ENCODE measurements around the gene RNF212.

The RNF212 gene

DNA sequence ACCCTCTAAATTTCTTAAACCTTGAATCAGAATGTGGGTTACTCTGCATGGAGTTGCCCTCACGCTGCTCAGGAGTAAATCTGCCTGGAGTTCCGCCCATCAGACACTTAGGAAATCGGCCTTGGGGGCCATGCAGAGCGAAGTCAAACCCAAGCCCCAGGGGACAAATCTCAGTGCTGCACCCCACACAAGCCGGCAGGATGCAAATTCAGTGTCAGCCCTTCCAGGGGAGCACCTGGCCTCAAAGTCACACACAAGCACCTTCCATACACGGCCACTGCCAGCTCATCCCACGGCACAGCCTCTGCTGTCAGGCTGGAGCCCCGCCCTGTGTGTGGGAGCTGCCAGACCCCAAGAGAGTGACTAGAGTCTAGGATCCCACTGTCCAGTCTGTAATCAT, 27.4 kb downstream of the RNF212 start:
- no peaks in the 10 kb centered on the region for H3K36me3 ChIP-seq (ENCODE audit: control insufficient read depth, insufficient read depth, low read length, severe bottlenecking)
- no peak overlapping the region for H3K9ac ChIP-seq (ENCODE audit: low read length)
- H3K9me3 ChIP-seq (ENCODE audit: control insufficient read depth, low read length): peaks cover 11% of the 10 kb centered on the region
- H3K4me3 ChIP-seq (ENCODE audit: low read length): no peak overlapping the region
- no peak for DNase-seq (ENCODE audit: low read depth)
- H3K27me3 ChIP-seq (replicated peaks; ENCODE audit: control insufficient read depth, insufficient read depth, low read length): no peaks in the 10 kb centered on the region
- H3K4me1 ChIP-seq (ENCODE audit: control insufficient read depth, insufficient read depth, low read length): peaks cover 26% of the 10 kb centered on the region

DNA sequence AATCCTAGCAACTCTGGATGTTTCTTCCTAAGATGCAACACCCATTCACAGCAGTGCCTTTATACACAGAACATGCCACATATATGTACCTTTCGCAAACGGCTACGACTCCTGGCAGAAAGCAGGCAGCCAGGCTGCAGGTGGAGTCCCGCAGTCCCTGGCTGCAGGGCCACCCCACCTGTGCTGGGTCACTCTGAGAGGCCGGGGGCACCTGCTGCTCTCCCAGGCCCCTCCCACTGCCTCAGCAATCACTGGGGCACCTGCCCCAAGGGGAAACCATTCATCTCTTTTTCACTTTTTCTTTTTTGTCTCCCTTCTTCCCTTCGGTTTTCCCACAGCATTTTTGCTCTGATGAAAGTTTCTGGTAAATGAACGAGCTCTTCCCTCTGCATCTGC, 28.0 kb downstream of the RNF212 start:
- no peak overlapping the region for H3K9ac ChIP-seq (ENCODE audit: low read length)

DNA sequence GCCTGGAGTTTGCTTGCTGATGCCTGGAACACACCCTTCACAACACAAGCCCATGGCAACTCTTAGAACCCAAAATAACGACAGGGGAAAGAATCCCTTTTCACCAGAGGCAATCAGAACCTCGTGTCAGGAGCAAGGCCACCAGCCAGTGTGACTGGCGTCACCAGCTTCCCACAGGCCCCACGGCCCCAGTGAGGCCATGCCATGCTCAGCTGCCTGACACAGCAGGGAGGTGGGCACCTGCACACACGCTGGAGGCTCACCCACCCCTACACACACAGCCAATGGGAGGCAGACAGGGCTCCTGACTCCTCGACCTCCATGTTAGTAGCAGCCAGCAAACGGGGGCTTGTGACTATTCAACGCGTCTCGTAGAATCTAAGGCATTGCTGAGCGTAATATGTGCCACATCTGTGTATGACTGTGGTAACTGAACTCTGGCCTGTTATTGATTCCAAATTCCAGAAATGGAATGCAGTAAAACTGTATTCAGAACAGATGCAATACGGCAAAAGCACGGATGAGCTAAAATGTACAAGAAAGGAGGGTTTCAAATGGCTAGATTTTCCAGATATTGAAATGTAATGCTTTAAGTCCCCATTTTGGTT, 28.5 kb downstream of the RNF212 start:
- DNase-seq (ENCODE audit: low read depth): no peak
- Histone ChIP-seq H3K36me3 (ENCODE audit: control insufficient read depth, insufficient read depth, low read length, severe bottlenecking) (no peaks in the 10 kb centered on the region), H3K9me3 (ENCODE audit: control insufficient read depth, low read length) (peaks cover 11% of the 10 kb centered on the region), H3K27me3 (replicated peaks; ENCODE audit: control insufficient read depth, insufficient read depth, low read length) (peaks cover 2% of the 10 kb centered on the region), H3K4me3 (ENCODE audit: low read length) (no peak overlapping the region), H3K9ac (ENCODE audit: low read length) (no peak overlapping the region), H3K4me1 (ENCODE audit: control insufficient read depth, insufficient read depth, low read length) (peaks cover 26% of the 10 kb centered on the region)

More for the DNA sequence above, 28.0 kb downstream of the RNF212 start:
- DNase-seq (ENCODE audit: low read depth): no peak
- H3K36me3 ChIP-seq (ENCODE audit: control insufficient read depth, insufficient read depth, low read length, severe bottlenecking): no peaks in the 10 kb centered on the region
- no peaks in the 10 kb centered on the region for H3K27me3 ChIP-seq (replicated peaks; ENCODE audit: control insufficient read depth, insufficient read depth, low read length)
- no peak overlapping the region for H3K4me3 ChIP-seq (ENCODE audit: low read length)
- peaks cover 11% of the 10 kb centered on the region for H3K9me3 ChIP-seq (ENCODE audit: control insufficient read depth, low read length)
- H3K4me1 ChIP-seq (ENCODE audit: control insufficient read depth, insufficient read depth, low read length): peaks cover 26% of the 10 kb centered on the region

DNA sequence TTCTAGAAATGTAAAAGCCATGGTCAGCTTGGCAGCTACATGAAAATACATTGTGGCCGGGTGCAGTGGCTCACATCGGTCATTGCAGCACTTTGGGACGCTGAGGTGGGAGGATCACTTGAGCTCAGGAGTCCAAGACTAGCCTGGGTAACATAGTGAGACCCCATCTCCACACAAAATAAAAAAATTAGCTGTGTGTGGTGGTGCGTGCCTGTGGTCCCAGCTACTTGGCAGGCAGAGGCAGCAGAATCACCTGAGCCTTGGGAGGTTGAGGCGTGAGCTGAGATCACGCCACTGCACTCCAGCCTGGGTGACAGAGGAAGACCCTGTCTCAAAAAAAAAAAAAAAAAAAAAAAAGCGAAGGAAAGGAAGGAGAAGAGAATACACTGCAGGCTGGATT, 29.0 kb downstream of the RNF212 start:
- no peaks in the 10 kb centered on the region for H3K36me3 ChIP-seq (ENCODE audit: control insufficient read depth, insufficient read depth, low read length, severe bottlenecking)
- peaks cover 4% of the 10 kb centered on the region for H3K27me3 ChIP-seq (replicated peaks; ENCODE audit: control insufficient read depth, insufficient read depth, low read length)
- no peak overlapping the region for H3K4me3 ChIP-seq (ENCODE audit: low read length)
- no peak for DNase-seq (ENCODE audit: low read depth)
- H3K4me1 ChIP-seq (ENCODE audit: control insufficient read depth, insufficient read depth, low read length): peaks cover 26% of the 10 kb centered on the region
- H3K9ac ChIP-seq (ENCODE audit: low read length): no peak overlapping the region
- H3K9me3 ChIP-seq (ENCODE audit: control insufficient read depth, low read length): peaks cover 11% of the 10 kb centered on the region

DNA sequence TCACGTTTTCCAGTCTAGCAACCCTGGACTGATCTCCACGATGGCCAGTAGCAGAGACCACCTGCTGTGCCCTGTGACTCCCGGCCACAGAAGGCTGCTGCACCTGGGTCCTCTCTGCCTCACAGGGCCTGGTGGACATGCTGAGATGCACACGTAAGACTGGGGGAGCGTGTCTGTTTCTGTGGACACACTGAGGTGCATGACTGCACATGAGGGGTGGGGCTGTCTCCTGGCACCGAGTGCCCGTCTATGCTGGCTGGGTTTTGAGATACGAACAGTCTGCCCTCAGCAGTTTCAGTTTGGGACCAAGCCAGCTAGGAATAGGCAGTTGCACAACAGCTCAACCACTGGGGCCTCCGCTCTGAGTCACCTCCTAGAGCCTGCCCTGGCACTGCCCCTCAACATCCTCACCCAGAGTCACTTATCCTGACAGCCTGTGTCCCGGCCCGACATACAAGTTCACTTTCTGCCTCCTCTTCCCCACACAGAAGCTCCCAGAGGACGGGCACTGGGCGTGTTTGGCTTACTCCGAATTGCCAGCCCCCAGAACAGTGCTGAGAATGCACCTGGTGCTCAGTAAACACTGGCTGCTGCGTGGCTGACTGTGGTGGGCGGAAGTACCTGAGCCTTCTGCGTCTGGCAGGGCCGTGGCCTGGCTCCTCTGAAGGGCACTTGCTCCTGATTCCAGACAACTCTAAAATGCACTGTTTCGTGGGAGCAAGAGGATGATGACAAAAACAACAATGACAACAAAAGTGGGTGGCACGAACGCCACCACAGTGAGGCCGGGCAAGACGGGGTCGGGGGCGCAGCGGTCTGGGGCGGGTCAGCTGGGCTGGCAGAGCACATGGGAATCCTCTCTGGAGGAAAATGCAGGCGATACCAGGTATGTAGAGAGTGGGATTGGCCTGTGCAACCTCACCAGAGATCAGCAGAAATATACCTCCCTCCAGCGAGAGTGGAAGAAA, 30.9 kb downstream of the RNF212 start:
- no peak overlapping the region for H3K4me3 ChIP-seq (ENCODE audit: low read length)
- H3K9ac ChIP-seq (ENCODE audit: low read length): peak overlapping the region; percentile 45
- DNase-seq (ENCODE audit: low read depth): peak; percentile 96
- no peaks in the 10 kb centered on the region for H3K36me3 ChIP-seq (ENCODE audit: control insufficient read depth, insufficient read depth, low read length, severe bottlenecking)
- H3K4me1 ChIP-seq (ENCODE audit: control insufficient read depth, insufficient read depth, low read length): peaks cover 26% of the 10 kb centered on the region
- peaks cover 4% of the 10 kb centered on the region for H3K27me3 ChIP-seq (replicated peaks; ENCODE audit: control insufficient read depth, insufficient read depth, low read length)
- no peaks in the 10 kb centered on the region for H3K9me3 ChIP-seq (ENCODE audit: control insufficient read depth, low read length)

DNA sequence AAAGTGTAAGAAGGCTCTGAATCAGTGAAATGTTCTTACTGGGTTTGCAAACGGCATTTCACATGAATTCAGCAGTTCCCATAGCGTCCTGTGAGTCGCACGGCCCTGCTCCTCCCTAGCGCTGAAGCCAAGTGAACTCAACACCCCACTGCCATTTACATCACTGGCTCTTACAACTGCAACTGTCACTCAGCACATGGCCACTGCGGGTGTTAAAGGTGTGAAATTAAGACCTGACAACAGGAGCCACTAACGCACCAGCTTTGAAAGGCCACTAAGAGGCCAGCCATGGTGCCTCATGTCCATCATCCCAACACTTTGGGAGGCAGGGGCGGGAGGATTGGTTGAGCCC, 31.7 kb downstream of the RNF212 start:
- H3K4me3 ChIP-seq (ENCODE audit: low read length): no peak overlapping the region
- no peaks in the 10 kb centered on the region for H3K36me3 ChIP-seq (ENCODE audit: control insufficient read depth, insufficient read depth, low read length, severe bottlenecking)
- peaks cover 26% of the 10 kb centered on the region for H3K4me1 ChIP-seq (ENCODE audit: control insufficient read depth, insufficient read depth, low read length)
- no peak for DNase-seq (ENCODE audit: low read depth)
- peaks cover 6% of the 10 kb centered on the region for H3K27me3 ChIP-seq (replicated peaks; ENCODE audit: control insufficient read depth, insufficient read depth, low read length)
- no peak overlapping the region for H3K9ac ChIP-seq (ENCODE audit: low read length)
- H3K9me3 ChIP-seq (ENCODE audit: control insufficient read depth, low read length): no peaks in the 10 kb centered on the region

DNA sequence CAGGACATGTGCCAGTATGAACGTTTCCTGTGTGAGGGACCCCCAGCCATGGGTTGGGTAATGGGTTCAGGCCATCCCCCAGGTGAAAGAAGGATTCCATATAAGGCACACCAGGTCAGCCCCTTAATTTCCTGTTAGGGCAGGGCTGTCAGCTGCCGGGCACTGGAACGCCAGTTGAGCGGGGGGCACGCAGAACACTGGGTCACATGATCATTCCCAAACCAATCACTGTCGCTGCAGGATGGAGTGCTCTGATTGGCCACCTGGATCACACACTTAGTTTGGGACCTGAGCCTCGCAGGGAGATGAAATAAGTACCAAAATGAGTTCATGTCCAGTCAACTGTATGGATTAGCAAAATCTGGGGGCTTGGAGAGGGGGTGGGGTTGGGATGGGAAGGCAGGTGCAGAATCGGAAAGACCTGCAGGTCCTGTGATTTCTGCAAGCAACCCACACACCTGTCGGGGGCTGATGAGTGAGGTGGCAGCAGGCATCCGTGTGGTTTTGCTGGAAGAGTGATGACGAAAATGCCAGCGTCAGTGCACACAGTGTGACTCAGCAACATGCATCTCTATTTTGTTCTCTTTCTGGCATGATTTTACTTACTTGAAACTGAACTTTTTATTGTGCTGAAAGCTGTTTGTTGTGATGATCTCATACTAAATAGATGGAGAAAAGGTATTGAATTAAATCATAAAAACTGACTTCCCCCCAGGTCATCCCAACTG, 32.2 kb downstream of the RNF212 start:
- Histone ChIP-seq H3K9me3 (ENCODE audit: control insufficient read depth, low read length) (no peaks in the 10 kb centered on the region), H3K36me3 (ENCODE audit: control insufficient read depth, insufficient read depth, low read length, severe bottlenecking) (no peaks in the 10 kb centered on the region), H3K4me3 (ENCODE audit: low read length) (no peak overlapping the region), H3K27me3 (replicated peaks; ENCODE audit: control insufficient read depth, insufficient read depth, low read length) (peaks cover 11% of the 10 kb centered on the region), H3K9ac (ENCODE audit: low read length) (no peak overlapping the region), H3K4me1 (ENCODE audit: control insufficient read depth, insufficient read depth, low read length) (peaks cover 26% of the 10 kb centered on the region)
- DNase-seq (ENCODE audit: low read depth): no peak

DNA sequence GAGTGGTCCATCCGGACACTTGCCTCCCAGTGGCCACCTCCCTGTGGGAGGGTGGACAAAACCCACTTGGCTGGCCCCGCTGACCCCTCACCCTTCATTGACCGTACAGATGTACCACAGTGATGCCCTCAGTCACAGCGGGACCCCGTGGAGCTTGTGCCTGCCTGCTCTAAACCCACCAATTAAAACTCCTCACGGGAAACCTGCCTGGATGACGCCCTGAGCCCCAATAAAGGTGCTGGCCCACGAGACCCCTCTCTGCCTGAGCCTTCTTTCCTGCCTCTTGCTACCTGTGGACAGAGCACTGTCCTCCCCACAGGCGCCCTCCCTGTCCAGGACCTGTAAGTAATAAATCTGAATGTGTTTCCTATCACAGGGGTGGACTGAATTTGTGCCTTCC, 32.9 kb downstream of the RNF212 start:
- H3K36me3 ChIP-seq (ENCODE audit: control insufficient read depth, insufficient read depth, low read length, severe bottlenecking): no peaks in the 10 kb centered on the region
- no peak overlapping the region for H3K4me3 ChIP-seq (ENCODE audit: low read length)
- no peak for DNase-seq (ENCODE audit: low read depth)
- H3K4me1 ChIP-seq (ENCODE audit: control insufficient read depth, insufficient read depth, low read length): peaks cover 20% of the 10 kb centered on the region
- H3K27me3 ChIP-seq (replicated peaks; ENCODE audit: control insufficient read depth, insufficient read depth, low read length): peaks cover 12% of the 10 kb centered on the region
- no peaks in the 10 kb centered on the region for H3K9me3 ChIP-seq (ENCODE audit: control insufficient read depth, low read length)
- no peak overlapping the region for H3K9ac ChIP-seq (ENCODE audit: low read length)

DNA sequence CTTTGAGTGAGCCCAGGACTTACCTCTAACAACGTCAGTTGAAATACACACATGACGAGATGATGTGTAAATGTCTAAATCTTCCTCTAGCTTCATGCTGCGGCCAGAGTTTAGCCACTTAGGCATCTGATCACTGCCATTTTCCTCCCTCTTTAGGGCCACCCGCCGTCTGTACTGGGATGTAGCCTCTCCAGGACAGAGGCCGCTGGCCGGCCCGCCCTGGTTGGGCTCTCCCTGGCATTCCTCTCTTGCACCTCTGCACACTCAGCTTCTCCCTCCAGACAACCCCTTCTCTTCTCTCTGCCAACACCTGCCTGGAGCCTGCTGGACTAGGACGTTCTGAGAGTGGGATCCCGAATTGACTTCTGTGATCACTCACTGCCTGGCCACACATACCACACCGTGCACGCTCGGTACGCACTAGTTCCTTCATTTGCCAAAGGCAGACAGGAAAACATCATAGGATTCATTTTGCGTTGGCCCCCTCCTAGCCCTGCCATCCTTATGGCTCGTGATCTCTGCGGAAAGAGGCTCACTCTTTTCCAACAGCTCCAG, 33.6 kb downstream of the RNF212 start:
- H3K9ac ChIP-seq (ENCODE audit: low read length): no peak overlapping the region
- no peaks in the 10 kb centered on the region for H3K36me3 ChIP-seq (ENCODE audit: control insufficient read depth, insufficient read depth, low read length, severe bottlenecking)
- no peak overlapping the region for H3K4me3 ChIP-seq (ENCODE audit: low read length)
- H3K4me1 ChIP-seq (ENCODE audit: control insufficient read depth, insufficient read depth, low read length): peaks cover 14% of the 10 kb centered on the region
- peaks cover 12% of the 10 kb centered on the region for H3K27me3 ChIP-seq (replicated peaks; ENCODE audit: control insufficient read depth, insufficient read depth, low read length)
- DNase-seq (ENCODE audit: low read depth): no peak
- no peaks in the 10 kb centered on the region for H3K9me3 ChIP-seq (ENCODE audit: control insufficient read depth, low read length)

DNA sequence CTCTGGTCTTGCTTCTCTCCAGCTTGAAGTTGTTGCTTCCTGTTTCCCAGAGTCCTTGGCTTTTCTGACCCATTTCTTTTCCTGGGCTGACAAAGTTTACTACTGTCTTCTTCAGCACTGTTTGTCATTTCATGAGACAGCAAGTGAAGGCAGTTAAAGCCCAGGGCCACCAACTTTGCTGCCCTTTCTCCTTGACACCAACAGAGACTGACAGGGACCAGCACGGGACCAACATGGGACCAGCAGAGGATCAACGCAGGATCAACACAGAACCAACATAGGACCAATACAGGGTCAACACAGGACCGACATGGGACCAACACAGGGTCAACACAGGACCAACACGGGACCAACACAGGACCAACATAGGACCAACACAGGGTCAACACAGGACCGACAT, 34.9 kb downstream of the RNF212 start:
- H3K4me1 ChIP-seq (ENCODE audit: control insufficient read depth, insufficient read depth, low read length): peaks cover 14% of the 10 kb centered on the region
- no peak for DNase-seq (ENCODE audit: low read depth)
- no peaks in the 10 kb centered on the region for H3K9me3 ChIP-seq (ENCODE audit: control insufficient read depth, low read length)
- H3K36me3 ChIP-seq (ENCODE audit: control insufficient read depth, insufficient read depth, low read length, severe bottlenecking): no peaks in the 10 kb centered on the region
- no peak overlapping the region for H3K4me3 ChIP-seq (ENCODE audit: low read length)
- H3K27me3 ChIP-seq (replicated peaks; ENCODE audit: control insufficient read depth, insufficient read depth, low read length): peaks cover 15% of the 10 kb centered on the region
- H3K9ac ChIP-seq (ENCODE audit: low read length): no peak overlapping the region

Measured in adipocyte (in vitro differentiated cells).